ENCODE results near the gene KRTAP4-5. TPM values are rescaled to one million over a fixed set of nuclear protein-coding genes. Genes with fewer than 3 reads are reported as not detected.
"Not testable (repeated sequence)": the region's sequence is repeated elsewhere in the genome, so short reads cannot be mapped to it uniquely, and the experiment has no call there.

KRTAP4-5 gene
- polyA plus RNA-seq, 3 donors = not detected

GRCh38 chr17:41116297-41116696, 33.3 kb downstream of the KRTAP4-5 start:
- no peak for DNase-seq (ENCODE audit: low read depth in 3 of 3, low spot score in 2 of 3)

DNA sequence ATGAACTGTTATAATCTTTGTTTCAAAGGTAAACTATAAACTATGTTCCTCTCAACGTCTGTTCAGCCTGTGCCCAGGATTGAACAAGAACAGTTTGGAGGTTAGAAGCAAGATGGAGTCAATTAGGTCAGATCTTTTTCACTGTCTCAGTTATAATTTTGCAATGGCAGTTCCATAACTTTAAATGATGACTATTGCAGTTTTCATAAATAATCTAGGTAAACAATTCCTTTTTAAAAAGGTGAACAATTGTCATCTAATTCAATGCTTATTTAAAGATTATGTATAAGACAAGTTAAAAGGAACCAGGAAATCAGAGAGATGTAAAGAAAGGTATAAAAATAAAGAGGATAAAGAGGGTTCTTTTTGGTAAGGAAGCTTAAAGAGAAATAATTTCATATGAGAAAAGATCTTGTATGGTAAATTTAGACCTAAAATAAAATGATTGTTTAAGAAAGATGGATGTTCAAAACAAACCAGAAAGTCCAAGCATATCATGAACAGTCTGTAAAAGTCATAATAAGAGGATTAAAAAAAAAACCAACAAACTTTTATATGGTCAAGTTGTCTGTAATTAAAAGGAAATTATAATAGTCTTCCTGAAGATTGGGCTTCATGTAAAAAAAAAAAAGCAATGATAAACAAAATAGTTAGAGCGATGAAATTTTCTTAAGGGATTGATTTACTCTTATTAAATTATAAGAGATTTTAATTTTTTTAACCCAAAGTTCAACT, 38.3 kb downstream of the KRTAP4-5 start:
- no peak for DNase-seq (ENCODE audit: low read depth in 3 of 3, low spot score in 2 of 3)

DNA sequence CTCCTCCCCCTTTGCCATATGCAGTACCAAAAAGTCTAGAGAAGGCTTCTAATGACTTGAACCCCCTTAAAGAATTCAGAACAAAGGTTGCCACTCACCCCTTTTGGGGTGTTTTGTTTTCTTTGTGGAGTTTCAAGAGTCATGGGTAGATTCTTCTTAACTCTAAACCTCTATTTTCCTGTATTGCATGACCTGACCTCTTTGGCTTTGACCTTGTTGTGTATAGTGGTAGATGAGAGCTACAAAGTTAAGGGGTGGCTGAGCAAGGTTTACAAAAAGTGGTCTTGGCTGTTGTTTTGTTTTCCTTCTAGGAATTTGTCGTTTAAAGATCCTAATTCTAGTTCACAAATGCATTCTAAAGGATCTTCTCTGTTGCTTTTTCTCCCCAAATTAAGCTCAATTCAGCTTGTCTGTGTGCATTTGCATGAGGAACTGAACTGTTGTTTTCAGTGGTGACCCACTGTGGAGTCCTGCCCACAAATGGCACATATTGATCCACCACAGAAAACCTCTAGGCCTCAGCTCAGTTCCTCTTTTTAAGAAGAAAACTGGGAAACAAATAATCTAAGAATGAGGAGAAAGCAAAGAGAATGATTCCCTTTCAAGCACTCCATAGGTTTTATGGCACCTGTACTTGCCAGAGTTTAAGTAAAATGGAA, 40.8 kb downstream of the KRTAP4-5 start:
- DNase-seq (ENCODE audit: low read depth in 3 of 3, low spot score in 2 of 3) = not testable (repeated sequence)

- DNase-seq (ENCODE audit: low read depth in 3 of 3, low spot score in 2 of 3) = no peak
Measured at GRCh38 chr17:41107941-41108450, 41.6 kb downstream of the KRTAP4-5 start.

DNA sequence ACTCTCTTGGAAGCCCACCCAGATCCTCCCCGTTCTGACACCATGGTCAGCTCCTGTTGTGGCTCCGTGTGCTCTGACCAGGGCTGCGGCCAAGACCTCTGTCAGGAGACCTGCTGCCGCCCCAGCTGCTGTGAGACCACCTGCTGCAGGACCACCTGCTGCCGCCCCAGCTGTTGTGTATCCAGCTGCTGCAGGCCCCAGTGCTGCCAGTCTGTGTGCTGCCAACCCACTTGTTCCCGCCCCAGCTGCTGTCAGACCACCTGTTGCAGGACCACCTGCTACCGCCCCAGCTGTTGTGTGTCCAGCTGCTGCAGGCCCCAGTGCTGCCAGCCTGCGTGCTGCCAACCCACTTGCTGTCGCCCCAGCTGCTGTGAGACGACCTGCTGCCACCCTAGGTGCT, 44.3 kb downstream of the KRTAP4-5 start, which contains the start of gene KRTAP4-9:
TSS of gene KRTAP4-9 (plus strand) at position 43 of the 400 bp plus-strand sequence. CDS start at position 43, 0 bp downstream.
- DNase-seq (ENCODE audit: low read depth in 3 of 3, low spot score in 2 of 3) = not testable (repeated sequence)

GRCh38 chr17:41104386-41105038, 45.1 kb downstream of the KRTAP4-5 start:
- not testable (repeated sequence) for DNase-seq (ENCODE audit: low read depth in 3 of 3, low spot score in 2 of 3)

GRCh38 chr17:41103896-41104295, 45.7 kb downstream of the KRTAP4-5 start:
- DNase-seq (ENCODE audit: low read depth in 3 of 3, low spot score in 2 of 3) = no peak

- DNase-seq (ENCODE audit: low read depth in 3 of 3, low spot score in 2 of 3) = no peak
Measured at GRCh38 chr17:41101586-41102259, 47.9 kb downstream of the KRTAP4-5 start, which contains the start of gene KRTAP4-16. Gene KRTAP4-16, minus strand, starts transcription at chr17:41102209. Its CDS starts 0 bp downstream, at chr17:41102209.

DNA sequence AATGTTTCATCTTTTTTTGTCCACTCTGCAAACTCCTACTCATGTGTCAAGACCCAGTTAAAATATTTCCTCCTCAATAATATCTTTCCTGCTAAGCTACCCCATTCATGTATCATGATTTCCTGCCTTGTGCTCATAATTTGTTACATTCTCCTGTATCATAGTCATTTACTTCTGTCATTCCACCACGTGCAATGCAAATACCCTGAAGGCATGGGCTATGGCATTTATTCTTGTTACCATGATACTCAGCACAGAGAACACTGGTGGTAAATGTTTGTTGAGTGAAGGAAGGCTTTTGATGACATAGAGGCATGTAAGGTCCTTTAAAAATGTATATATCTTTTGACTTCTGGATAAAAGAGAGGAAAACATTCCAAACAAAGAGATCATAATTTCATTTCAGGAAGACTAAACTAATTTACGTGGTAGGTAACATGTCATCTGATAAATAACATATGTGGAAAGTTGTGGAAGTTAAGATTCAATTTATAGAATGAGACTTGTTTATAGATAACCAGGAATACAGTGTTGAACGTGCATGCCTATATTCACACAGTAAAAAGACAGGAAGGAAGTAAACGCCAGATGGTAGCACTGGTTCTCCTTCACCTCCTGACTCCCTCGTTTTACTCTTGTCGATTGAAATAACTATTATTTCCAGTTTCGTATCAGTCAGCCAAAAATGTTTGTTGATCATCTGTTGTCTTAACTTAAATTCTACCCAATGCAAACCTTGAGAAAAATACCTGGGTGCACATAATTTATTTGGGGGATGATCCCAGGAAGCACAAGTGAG, 49.7 kb downstream of the KRTAP4-5 start:
- not testable (repeated sequence) for DNase-seq (ENCODE audit: low read depth in 3 of 3, low spot score in 2 of 3)

Other genes starting within 250 kb of the KRTAP4-5 start
- 1 to 10 TPM in 2 of 3 donors, under 1 TPM in 1; 0.45 to 2.2 (median 2.0) TPM for gene KRT23, start 212.2 kb downstream of the KRTAP4-5 start, polyA plus RNA-seq (ENCODE audit: insufficient read length in 3 of 3)
- not detected for gene KRT39, start 182.9 kb downstream of the KRTAP4-5 start, polyA plus RNA-seq (ENCODE audit: insufficient read length in 3 of 3)
- gene KRT40, start 165.5 kb downstream of the KRTAP4-5 start, polyA plus RNA-seq (ENCODE audit: insufficient read length in 3 of 3) = not detected
- not detected for gene KRTAP3-3, start 155.7 kb downstream of the KRTAP4-5 start, polyA plus RNA-seq (ENCODE audit: insufficient read length in 3 of 3)
- gene KRTAP3-2, start 149.9 kb downstream of the KRTAP4-5 start, polyA plus RNA-seq (ENCODE audit: insufficient read length in 3 of 3) = not detected
- gene KRTAP3-1, start 140.7 kb downstream of the KRTAP4-5 start, polyA plus RNA-seq (ENCODE audit: insufficient read length in 3 of 3) = not detected
- gene KRTAP1-5, start 122.6 kb downstream of the KRTAP4-5 start, polyA plus RNA-seq (ENCODE audit: insufficient read length in 3 of 3) = not detected
- not detected for gene KRTAP1-4, start 119.6 kb downstream of the KRTAP4-5 start, polyA plus RNA-seq (ENCODE audit: insufficient read length in 3 of 3)
- not detected for gene KRTAP1-3, start 115.0 kb downstream of the KRTAP4-5 start, polyA plus RNA-seq (ENCODE audit: insufficient read length in 3 of 3)
- not detected for gene KRTAP1-1, start 108.4 kb downstream of the KRTAP4-5 start, polyA plus RNA-seq (ENCODE audit: insufficient read length in 3 of 3)
- gene KRTAP2-1, start 102.5 kb downstream of the KRTAP4-5 start, polyA plus RNA-seq (ENCODE audit: insufficient read length in 3 of 3) = not detected
- gene KRTAP2-2, start 94.6 kb downstream of the KRTAP4-5 start, polyA plus RNA-seq (ENCODE audit: insufficient read length in 3 of 3) = not detected
- not detected for gene KRTAP2-3, start 89.7 kb downstream of the KRTAP4-5 start, polyA plus RNA-seq (ENCODE audit: insufficient read length in 3 of 3)
- gene KRTAP2-4, start 83.9 kb downstream of the KRTAP4-5 start, polyA plus RNA-seq (ENCODE audit: insufficient read length in 3 of 3) = not detected
- not detected for gene KRTAP4-7, start 65.7 kb downstream of the KRTAP4-5 start, polyA plus RNA-seq (ENCODE audit: insufficient read length in 3 of 3)
- gene KRTAP4-8, start 51.7 kb downstream of the KRTAP4-5 start, polyA plus RNA-seq (ENCODE audit: insufficient read length in 3 of 3) = not detected
- not detected for gene KRTAP4-16, start 47.6 kb downstream of the KRTAP4-5 start, polyA plus RNA-seq (ENCODE audit: insufficient read length in 3 of 3)
- not detected for gene KRTAP4-9, start 44.4 kb downstream of the KRTAP4-5 start, polyA plus RNA-seq (ENCODE audit: insufficient read length in 3 of 3)
- gene KRTAP4-11, start 31.5 kb downstream of the KRTAP4-5 start, polyA plus RNA-seq (ENCODE audit: insufficient read length in 3 of 3) = not detected
- not detected for gene KRTAP4-12, start 25.6 kb downstream of the KRTAP4-5 start, polyA plus RNA-seq (ENCODE audit: insufficient read length in 3 of 3)
- not detected for gene KRTAP4-6, start 9.3 kb downstream of the KRTAP4-5 start, polyA plus RNA-seq (ENCODE audit: insufficient read length in 3 of 3)
- not detected for gene KRTAP4-4, start 10.9 kb upstream of the KRTAP4-5 start, polyA plus RNA-seq (ENCODE audit: insufficient read length in 3 of 3)
- gene KRTAP4-3, start 18.4 kb upstream of the KRTAP4-5 start, polyA plus RNA-seq (ENCODE audit: insufficient read length in 3 of 3) = not detected
- gene KRTAP4-2, start 28.4 kb upstream of the KRTAP4-5 start, polyA plus RNA-seq (ENCODE audit: insufficient read length in 3 of 3) = not detected
- gene KRTAP4-1, start 35.1 kb upstream of the KRTAP4-5 start, polyA plus RNA-seq (ENCODE audit: insufficient read length in 3 of 3) = not detected
- gene KRTAP9-1, start 40.1 kb upstream of the KRTAP4-5 start, polyA plus RNA-seq (ENCODE audit: insufficient read length in 3 of 3) = not detected
- not detected for gene KRTAP9-2, start 76.8 kb upstream of the KRTAP4-5 start, polyA plus RNA-seq (ENCODE audit: insufficient read length in 3 of 3)
- gene KRTAP9-3, start 82.6 kb upstream of the KRTAP4-5 start, polyA plus RNA-seq (ENCODE audit: insufficient read length in 3 of 3) = not detected
- not detected for gene KRTAP9-8, start 88.2 kb upstream of the KRTAP4-5 start, polyA plus RNA-seq (ENCODE audit: insufficient read length in 3 of 3)
- not detected for gene KRTAP9-4, start 99.9 kb upstream of the KRTAP4-5 start, polyA plus RNA-seq (ENCODE audit: insufficient read length in 3 of 3)
- gene KRTAP9-9, start 105.6 kb upstream of the KRTAP4-5 start, polyA plus RNA-seq (ENCODE audit: insufficient read length in 3 of 3) = not detected
- gene KRTAP9-6, start 115.6 kb upstream of the KRTAP4-5 start, polyA plus RNA-seq (ENCODE audit: insufficient read length in 3 of 3) = under 1 TPM; 0.10 to 0.14 (median 0.11) TPM
- not detected for gene KRTAP9-7, start 125.9 kb upstream of the KRTAP4-5 start, polyA plus RNA-seq (ENCODE audit: insufficient read length in 3 of 3)
- gene KRTAP29-1, start 153.0 kb upstream of the KRTAP4-5 start, polyA plus RNA-seq (ENCODE audit: insufficient read length in 3 of 3) = not detected
- gene KRTAP16-1, start 159.5 kb upstream of the KRTAP4-5 start, polyA plus RNA-seq (ENCODE audit: insufficient read length in 3 of 3) = not detected
- gene KRTAP17-1, start 165.9 kb upstream of the KRTAP4-5 start, polyA plus RNA-seq (ENCODE audit: insufficient read length in 3 of 3) = not detected
- not detected for gene KRT33A, start 201.0 kb upstream of the KRTAP4-5 start, polyA plus RNA-seq (ENCODE audit: insufficient read length in 3 of 3)
- gene KRT33B, start 220.0 kb upstream of the KRTAP4-5 start, polyA plus RNA-seq (ENCODE audit: insufficient read length in 3 of 3) = not detected
- gene KRT34, start 232.5 kb upstream of the KRTAP4-5 start, polyA plus RNA-seq (ENCODE audit: insufficient read length in 3 of 3) = not detected
- gene KRT31, start 247.8 kb upstream of the KRTAP4-5 start, polyA plus RNA-seq (ENCODE audit: insufficient read length in 3 of 3) = not detected

All from right renal cortex interstitium (tissue), 3 donors.